Thoracic aorta (tissue), 2 donors: ENCODE data around the gene SOX5. TPM values are rescaled to one million over a fixed set of nuclear protein-coding genes. Genes with fewer than 3 reads are reported as not detected.

Experiments used
- ATAC-seq: fragments of 150-250 bp; one replicate; pipeline ENCODE4 v1.8.0; 2017; ENCODE audit warnings: low read depth; ENCODE audit not compliant: insufficient number of reproducible peaks, low FRiP score
- DNase-seq: peaks from one replicate; pipeline ENCODE4 v3.0.0-alpha.2; 2020; ENCODE audit warnings: low spot score
- H3K27ac ChIP-seq, 2 donors: fragments of 200-600 bp; sonication (generic); 1 replicate in 1 of 2; 2 replicates in 1 of 2; pipeline ENCODE4 v1.5.1; 2016; ENCODE audit warnings: mild to moderate bottlenecking in 2 of 2, moderate library complexity in 2 of 2
- H3K27me3 ChIP-seq: fragments of 200-600 bp; sonication (generic); replicated peaks from 2 replicates; pipeline ENCODE4 v1.6.0; 2016; ENCODE audit warnings: mild to moderate bottlenecking; ENCODE audit not compliant: insufficient read depth
- H3K36me3 ChIP-seq: fragments of 200-600 bp; sonication (generic); one replicate; pipeline ENCODE4 v1.5.1; 2016
- H3K4me1 ChIP-seq, 2 donors: fragments of 200-600 bp; sonication (generic); 1 replicate in 1 of 2; 2 replicates in 1 of 2; pipeline versions ENCODE4 v1.5.1 to v1.6.0; 2016; ENCODE audit warnings: low read depth in 2 of 2, mild to moderate bottlenecking in 1 of 2; ENCODE audit not compliant: control insufficient read depth in 1 of 2
- H3K4me3 ChIP-seq: fragments of 200-600 bp; sonication (generic); 2 replicates; pipeline ENCODE4 v1.5.1; 2016; ENCODE audit warnings: mild to moderate bottlenecking
- H3K9me3 ChIP-seq: fragments of 200-600 bp; sonication (generic); 2 replicates; pipeline ENCODE4 v1.5.1; 2016
- total RNA-seq, 2 donors: library from RNA; depleted of rRNA; stranded (reverse); fragments of >200 nt; gene quantifications; one replicate each; pipeline versions ENCODE4 v1.1.0 to v1.2.3, GENCODE V29; 2016
- TF ChIP-seq, protein P1 (sequence below): fragments of 200-600 bp; sonication (generic); IDR thresholded peaks from one replicate; pipeline ENCODE4 v1.5.1; 2019; ENCODE audit warnings: antibody characterized with exemption

The SOX5 gene
- total RNA-seq, 2 donors from 2014 or later, result 36.8 to 37.0 TPM

DNA sequence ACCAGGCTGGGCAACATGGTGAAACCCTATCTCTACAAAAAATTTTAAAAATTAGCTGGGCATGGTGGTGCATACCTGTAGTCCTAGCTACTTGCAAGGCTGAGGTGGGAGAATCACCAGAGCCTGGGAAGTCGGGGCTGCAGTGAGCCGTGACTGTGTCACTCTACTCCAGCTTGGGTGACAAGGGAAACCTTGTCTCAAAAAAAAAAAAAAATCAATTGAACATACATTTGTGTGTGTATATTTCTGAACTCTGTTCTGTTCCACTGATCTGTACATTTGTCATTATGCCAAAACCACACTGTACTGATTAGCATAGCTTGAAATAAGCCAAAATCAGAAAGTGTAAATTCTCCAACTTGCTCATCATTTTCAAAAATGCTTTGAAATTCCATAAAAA is 254.6 kb downstream of the SOX5 start:
- no peaks in the 10 kb centered on the region for H3K9me3 ChIP-seq
- no peaks in the 10 kb centered on the region for H3K27me3 ChIP-seq
- no peak overlapping the region for H3K4me3 ChIP-seq
- no peaks in the 10 kb centered on the region for H3K36me3 ChIP-seq
- peaks cover 0 to 4% of the 10 kb centered on the region in 2 donors for H3K4me1 ChIP-seq
- no peak overlapping the region for H3K27ac ChIP-seq
- TF ChIP-seq, protein P1, sequence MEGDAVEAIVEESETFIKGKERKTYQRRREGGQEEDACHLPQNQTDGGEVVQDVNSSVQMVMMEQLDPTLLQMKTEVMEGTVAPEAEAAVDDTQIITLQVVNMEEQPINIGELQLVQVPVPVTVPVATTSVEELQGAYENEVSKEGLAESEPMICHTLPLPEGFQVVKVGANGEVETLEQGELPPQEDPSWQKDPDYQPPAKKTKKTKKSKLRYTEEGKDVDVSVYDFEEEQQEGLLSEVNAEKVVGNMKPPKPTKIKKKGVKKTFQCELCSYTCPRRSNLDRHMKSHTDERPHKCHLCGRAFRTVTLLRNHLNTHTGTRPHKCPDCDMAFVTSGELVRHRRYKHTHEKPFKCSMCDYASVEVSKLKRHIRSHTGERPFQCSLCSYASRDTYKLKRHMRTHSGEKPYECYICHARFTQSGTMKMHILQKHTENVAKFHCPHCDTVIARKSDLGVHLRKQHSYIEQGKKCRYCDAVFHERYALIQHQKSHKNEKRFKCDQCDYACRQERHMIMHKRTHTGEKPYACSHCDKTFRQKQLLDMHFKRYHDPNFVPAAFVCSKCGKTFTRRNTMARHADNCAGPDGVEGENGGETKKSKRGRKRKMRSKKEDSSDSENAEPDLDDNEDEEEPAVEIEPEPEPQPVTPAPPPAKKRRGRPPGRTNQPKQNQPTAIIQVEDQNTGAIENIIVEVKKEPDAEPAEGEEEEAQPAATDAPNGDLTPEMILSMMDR, result no peak
- no peak for ATAC-seq
- no peak for DNase-seq

DNA sequence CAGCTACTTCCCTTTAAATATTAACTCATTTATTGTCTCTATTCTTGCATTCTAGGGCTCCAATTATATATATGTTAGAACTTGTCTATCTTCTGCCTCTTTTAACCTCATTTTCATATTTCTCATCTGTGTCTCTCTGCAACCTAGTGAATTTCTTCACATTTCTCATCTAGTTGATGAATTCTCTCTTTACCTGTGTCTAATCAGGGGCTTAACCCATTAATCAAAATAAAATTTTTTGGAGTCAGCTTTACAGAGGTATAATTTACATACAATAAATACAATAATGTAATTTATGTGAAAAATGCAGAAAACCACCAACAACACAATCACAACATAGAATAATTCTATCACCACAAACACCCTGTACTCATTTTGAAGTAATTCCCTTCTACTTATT is 255.2 kb downstream of the SOX5 start:
- Histone ChIP-seq H3K9me3 (no peaks in the 10 kb centered on the region), H3K27me3 (no peaks in the 10 kb centered on the region), H3K4me3 (no peak overlapping the region), H3K4me1 (peaks cover 0 to 4% of the 10 kb centered on the region in 2 donors), H3K36me3 (no peaks in the 10 kb centered on the region), H3K27ac (no peak overlapping the region)
- DNase-seq (no peak), ATAC-seq (no peak)
- TF ChIP-seq, protein P1, result no peak

DNA sequence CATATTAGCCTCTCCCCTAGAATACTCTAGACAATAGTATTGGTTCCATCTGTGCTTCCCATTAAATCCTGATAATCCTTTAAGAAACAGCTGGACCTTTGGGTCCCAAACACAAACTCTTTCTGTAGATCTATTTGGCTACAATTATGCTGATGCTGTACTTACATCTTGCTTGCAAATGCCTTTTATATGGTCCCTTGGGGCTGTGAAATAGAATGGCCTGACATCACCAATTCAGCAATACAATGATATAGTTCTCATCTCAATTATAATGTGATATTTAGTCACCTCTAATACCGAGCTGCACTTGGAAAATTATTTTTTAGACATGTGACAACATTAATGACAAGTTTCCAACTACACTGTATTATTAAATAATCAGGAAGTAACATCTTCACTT is 261.5 kb downstream of the SOX5 start:
- ATAC-seq, result no peak
- H3K27ac ChIP-seq, result no peak overlapping the region
- no peaks in the 10 kb centered on the region for H3K9me3 ChIP-seq
- H3K27me3 ChIP-seq, result no peaks in the 10 kb centered on the region
- no peak overlapping the region for H3K4me3 ChIP-seq
- H3K4me1 ChIP-seq, result peaks cover 6 to 8% of the 10 kb centered on the region in 2 donors
- no peak for DNase-seq
- TF ChIP-seq, protein P1, result no peak
- H3K36me3 ChIP-seq, result no peaks in the 10 kb centered on the region

DNA sequence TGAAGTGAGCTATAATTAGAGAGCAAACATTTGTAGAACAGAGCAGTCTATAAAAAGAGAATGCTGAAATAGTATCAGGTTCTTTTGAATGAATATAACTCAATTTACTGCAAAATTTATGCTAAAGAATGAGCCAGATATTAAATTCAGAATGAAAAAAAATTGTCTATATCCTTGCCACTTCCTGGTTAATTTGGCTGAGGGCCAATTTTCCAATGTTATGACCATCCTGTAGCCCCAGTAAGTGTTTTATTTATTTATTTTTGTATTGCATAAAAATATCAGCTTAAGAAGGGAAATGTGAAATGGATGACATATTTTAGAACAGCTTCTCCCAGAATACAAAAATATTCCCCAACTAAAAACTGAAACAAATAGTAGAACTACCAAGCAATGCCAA is 263.4 kb downstream of the SOX5 start:
- ATAC-seq (no peak), DNase-seq (no peak)
- Histone ChIP-seq H3K36me3 (no peaks in the 10 kb centered on the region), H3K4me1 (peaks cover 6 to 8% of the 10 kb centered on the region in 2 donors), H3K27me3 (no peaks in the 10 kb centered on the region), H3K4me3 (no peak overlapping the region), H3K9me3 (no peaks in the 10 kb centered on the region), H3K27ac (no peak overlapping the region)
- TF ChIP-seq, protein P1, result no peak

DNA sequence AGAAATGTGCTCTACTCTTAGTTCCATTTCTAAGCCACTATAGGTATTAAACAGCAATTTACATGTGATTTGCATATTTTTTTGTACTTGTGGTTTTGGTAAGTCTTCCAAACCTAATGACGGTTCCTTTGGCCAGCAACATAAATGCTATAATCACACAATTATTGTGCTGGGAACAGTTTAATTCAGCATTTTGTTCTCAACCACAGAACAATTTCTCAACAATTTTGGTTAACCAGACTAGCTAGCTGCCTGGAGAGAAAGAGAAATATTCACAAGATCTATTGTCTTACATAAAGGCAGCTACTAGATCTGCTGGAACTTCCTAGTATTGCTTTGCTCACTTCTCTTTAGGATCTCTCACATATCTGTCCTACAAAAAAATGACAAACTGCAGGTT is 265.3 kb downstream of the SOX5 start:
- Histone ChIP-seq H3K9me3 (no peaks in the 10 kb centered on the region), H3K4me1 (peaks cover 6 to 8% of the 10 kb centered on the region in 2 donors), H3K27ac (no peak overlapping the region), H3K4me3 (no peak overlapping the region), H3K36me3 (no peaks in the 10 kb centered on the region), H3K27me3 (no peaks in the 10 kb centered on the region)
- DNase-seq (no peak), ATAC-seq (no peak)
- TF ChIP-seq, protein P1, result no peak
